ENCODE measurements around the gene EDIL3. TPM values are rescaled to one million over a fixed set of nuclear protein-coding genes. Genes with fewer than 3 reads are reported as not detected.
"Not testable (repeated sequence)": the region's sequence is repeated elsewhere in the genome, so short reads cannot be mapped to it uniquely, and the experiment has no call there.

The EDIL3 gene
- polyA plus RNA-seq, 1 donor: 11.6 TPM

DNA sequence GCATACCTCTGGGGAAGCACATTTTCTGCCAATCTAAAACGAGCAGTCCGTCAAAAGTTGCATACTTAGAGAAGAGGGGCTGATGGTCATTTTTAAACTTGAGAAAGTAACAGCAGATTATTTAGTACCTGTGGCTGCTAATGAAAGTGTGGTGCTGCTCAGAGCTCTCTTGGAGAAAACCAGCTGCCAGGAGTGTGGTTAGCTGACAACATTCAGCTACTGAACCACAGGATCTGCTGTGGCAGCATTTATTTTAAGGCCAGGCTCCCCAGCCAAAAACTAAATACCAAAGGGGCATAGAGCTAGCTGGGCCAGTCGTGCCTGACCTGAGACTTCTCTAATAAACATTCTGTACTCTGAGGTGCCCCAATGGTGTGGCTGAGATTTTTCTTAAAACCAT is 203.6 kb downstream of the EDIL3 start:
- no peak for DNase-seq (ENCODE audit: low read depth)

DNA sequence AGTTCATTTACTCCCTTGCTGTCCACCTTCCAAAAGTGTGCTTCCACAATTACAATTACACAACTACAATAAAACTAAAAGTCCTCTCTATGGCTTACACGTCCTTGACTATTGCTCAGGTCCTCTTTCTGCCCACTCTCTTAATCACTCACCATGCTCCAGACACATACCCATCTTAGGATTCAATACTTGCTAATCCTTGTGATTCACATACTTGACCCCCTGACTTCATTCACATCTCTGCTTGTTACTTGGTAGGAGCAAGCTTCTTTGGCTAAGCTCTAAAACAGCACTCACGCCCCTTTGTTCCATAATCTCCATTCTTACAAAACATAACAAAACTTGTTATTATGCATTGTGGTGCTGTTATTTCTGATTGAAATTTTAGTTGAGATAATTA is 215.8 kb downstream of the EDIL3 start:
- no peak for DNase-seq (ENCODE audit: low read depth)

DNA sequence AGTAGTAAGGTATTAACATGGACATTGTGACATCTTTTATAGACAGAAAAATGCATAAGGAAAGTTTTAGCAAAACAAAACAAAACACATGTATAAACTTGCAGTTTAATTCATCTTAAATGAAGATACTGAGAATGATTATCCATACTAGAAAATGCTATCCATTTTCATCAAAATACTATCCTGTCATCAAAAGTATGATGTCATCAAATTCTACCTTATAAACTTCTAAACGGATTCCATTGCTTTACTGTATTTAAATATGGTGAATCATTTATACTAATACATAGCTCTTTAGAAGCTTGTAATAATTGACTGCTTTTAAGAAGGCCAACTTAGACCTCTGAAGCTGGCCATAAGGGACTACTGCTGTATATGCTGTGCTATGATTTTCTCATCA is 221.0 kb downstream of the EDIL3 start:
- DNase-seq (ENCODE audit: low read depth): no peak

DNA sequence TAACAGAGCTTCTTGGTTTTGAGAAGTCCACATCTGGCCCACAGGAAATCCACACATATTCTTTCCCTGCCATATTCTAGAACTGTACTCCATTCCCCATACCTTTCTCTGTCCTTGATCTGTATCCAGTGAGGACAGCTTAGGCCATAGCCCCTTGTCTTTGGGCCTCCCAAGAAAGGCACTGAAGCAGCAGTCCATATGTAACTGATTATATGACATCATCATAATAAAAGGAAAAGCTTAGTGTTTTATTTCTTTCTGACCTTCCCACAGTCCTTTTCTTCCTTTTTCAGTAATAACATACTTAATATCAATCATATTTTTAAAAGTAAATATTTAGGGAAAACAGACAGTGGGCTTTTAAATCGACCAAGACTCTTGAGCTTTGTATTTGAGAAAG is 222.0 kb downstream of the EDIL3 start:
- no peak for DNase-seq (ENCODE audit: low read depth)

DNA sequence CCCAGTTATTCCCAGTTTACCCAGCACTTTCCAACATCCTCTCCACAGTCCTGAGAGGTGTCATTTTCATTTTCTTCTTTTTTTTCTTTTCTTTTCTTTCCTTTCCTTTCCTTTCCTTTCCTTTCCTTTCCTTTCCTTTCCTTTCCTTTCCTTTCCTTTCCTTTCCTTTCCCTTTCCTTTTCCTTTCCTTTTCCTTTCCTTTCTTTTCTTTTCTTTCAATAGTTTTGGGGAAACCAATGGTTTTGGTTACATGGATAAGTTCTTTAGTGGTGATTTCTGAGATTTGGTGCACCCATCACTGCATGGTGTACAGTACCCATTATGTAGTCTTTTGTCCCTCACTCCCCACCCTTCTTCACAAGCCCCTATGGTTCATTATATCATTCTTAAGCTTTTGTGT is 224.0 kb downstream of the EDIL3 start:
- not testable (repeated sequence) for DNase-seq (ENCODE audit: low read depth)

DNA sequence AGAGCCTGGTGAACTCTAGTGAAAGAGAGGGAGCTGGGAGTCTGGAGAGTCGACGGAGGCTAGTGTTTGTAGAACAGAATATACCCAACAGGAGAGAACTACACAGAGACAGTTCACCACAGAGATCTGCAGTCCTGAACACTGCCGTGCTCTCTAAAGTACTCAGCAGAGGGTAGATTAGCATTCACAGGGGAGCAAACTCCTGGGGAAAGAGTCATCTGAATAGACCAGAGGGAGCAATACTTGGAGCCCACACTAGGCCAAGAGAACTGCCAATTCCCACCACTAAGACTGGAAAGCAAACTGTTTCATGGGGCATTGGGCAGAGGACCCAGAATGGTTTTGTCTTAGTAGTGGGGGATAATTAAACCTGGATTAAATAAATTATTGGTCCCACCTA is 235.6 kb downstream of the EDIL3 start:
- DNase-seq (ENCODE audit: low read depth): no peak

DNA sequence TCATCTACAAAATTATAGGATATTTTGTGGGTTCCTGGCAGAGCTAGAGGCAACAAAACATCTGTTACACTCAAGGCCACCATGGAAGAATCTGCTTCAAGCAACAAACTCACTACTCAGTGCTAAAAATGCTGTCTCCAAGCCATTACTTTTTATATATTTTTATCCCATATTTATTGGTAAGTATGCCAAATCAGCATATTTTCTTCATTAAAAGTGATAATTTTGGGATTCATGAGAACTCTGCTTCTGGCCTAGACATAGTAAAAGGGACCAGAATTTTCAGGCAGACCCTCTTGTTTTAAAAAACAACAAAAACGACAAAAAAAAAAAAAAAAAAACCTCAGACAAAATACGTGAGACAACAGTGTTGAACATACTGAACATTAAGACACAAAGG is 236.0 kb downstream of the EDIL3 start:
- no peak for DNase-seq (ENCODE audit: low read depth)

DNA sequence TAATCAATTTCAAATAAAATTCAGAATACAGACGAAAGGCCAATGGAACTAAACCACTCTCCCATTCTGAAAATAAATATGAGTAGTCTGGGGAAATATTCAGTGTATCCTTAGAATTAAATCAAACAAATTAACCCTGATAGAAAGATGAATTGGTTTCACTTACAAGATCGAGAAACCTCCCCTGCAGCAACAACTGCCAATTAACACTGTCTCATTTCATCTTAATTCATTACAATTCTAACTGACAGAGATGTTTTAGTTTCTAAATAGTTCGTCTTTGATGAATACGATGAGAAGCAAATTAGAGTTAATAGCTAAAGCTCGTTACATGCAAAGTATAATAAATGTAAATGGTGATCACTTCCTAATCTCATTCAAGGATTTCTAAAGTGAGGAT is 247.1 kb downstream of the EDIL3 start:
- no peak for DNase-seq (ENCODE audit: low read depth)

DNA sequence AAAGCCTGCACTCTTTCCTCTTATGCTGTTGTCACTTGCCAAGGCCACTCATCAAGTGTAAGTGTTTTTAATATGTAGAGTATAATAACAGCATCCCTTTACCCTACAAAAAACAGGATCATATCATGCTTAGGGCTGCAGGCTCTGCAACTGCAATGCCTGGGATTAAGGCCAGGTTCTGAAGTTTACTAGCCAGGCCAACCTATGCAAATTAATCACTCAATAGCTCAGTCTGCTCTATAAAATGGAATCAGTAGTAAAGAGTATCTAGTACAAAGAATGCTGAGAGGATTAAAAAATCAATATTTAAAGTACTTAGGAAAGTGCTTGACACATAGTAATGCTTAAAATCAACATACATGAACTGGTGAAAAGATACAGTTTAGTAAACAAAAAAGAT is 253.3 kb downstream of the EDIL3 start:
- no peak for DNase-seq (ENCODE audit: low read depth)

DNA sequence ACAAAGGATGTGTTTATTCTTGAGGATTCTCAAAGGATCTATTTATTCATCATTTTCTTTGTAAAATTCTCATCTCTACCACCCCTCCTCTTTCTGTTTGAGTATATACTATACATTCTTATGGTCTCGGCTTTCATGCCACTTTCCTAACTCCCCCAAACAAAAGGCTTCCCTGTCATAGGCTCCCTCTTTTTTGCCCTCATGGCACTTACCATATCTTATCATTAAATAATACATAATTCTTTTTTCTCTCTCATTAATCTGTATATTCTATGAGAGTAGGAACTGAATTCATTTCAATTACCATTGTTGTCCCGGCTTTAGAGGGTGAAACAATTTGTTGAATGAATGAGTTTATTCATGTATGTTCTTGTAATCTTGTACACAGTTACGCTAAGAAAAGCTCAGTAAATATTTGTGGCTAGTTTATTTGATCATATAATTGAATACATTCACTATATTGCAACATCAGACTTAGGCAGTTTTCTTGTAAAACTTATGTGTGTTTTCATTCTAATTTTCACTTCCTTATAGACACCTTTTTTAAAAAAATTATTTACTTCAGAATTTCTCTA is 254.6 kb downstream of the EDIL3 start:
- DNase-seq (ENCODE audit: low read depth): no peak

DNA sequence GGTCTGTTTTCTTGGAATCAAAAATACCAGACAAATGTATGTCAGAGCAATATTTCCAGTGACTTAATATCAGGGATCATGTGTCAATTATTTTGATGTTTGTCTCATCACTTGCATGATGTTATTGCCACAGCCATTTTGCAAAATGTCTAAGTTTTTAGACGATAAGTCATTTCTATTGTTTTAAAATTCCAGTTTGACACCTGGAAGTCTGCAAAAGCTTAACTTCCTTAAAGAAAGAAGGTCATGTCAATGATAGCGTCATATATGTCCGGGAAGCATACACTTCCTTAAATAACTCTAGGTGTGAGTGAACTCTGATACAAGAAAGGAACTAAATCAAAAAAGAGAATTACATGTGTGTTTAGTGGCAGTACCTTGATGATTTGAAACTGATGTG is 259.5 kb downstream of the EDIL3 start:
- no peak for DNase-seq (ENCODE audit: low read depth)

DNA sequence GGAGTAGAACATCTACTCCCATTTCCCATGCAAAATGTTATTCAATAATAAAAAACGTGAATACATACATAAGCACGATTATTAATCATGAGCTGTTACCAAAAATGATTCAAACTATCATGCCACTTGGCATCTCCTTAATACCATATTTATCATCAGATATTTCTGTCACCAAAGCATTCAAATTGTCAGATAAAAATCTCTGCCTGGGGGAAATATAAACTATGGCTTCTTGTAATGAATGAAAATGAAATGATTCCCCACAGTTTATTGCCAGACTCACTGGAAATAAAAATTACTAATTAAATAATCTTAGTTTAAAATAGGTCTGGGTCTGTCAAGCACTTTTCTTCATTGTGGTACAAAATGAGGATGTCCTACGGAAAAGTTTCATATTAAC is 265.4 kb downstream of the EDIL3 start:
- no peak for DNase-seq (ENCODE audit: low read depth)

DNA sequence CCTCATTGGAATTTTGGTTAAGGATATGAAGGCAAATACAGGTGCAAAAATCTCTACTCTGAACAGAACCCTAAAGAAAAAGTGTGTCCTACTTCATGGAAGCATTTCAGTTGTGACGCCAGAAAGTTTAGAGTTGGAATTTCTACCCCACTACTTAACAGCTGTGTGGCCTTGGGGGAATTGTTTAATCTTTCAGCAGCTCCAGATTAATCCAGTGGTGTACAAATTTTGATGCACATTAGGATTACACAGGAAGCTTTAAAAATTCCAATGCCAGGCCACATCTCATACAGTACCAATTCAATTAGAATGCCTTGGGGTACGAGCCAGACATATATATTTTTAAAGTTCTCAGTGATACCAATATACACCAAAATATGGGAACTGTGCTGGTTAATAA is 266.1 kb downstream of the EDIL3 start:
- DNase-seq (ENCODE audit: low read depth): no peak

DNA sequence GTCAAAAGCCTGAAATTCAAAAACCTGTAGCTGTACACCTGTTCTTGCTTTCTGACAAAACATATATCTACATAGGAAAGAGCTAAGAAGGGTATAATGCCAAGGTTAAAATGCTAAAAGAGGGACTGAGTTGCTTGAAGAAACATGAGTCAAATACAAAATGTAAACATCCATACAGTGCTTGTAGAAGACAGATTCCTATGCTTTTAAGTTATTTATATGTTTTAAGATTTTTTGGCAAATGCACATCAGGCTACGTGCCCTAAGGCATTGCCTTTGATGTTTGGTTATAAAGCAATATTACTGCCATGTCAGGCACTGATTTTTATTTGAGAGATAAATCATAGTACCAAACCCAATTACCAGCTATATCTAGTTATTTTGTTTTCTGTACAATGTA is 269.0 kb downstream of the EDIL3 start:
- no peak for DNase-seq (ENCODE audit: low read depth)

DNA sequence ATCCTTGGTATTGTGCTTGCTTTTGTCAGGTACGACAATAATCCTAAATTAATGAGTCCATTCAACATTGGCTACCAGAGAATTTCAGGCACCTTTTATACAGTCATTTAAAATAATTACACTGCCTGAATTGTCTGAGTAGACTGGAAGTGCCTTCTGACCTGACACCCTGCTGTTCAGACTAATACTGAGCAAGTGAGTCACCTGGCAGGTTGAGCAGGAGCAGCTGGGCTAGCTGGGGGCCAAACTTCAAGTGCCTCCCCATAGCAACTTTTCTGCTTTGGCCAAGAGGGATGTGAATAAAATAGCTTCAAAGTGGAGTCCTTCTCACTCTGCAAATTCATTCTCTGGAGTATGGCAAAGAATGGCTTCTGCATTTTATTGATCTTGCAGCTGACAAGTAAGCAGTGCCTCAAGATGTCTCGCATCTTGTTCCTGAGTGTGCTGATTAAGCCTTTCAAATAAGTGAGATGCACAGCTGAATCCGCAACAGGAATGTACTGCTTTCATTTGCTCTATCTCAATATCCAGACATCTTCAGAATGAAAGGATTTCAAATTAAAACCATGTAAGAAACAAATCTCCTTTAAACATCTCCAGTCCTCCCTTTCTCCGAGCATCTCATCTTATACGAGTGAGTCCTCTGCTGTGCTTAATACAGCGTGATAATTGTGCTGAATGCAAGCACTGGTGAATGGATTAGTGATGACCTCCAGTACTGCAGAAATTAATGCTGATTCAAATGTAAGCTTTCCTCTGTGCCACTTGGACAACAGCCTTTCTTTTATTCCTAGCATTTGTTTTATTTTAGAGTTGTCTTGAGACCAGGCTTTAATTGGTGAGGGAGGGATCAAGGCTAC is 271.2 kb downstream of the EDIL3 start:
- no peak for DNase-seq (ENCODE audit: low read depth)

DNA sequence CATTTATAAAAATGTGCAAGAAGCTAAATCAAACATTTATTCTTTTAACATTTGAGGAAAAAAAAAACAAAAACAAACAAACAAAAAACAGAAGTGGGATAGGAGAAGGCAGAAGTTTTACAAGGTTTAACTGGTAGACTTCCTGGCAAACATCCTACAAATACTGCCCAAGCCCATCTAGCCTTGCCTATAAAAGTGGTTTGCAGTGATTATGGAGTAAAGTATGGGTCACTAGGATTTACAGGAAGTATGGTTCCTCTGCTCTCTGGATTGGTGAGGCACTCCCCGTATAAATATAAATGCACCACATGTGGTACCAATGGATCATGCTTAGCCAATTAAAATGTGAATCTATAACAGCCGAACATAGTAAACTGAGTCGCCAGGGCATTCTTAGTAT is 291.9 kb downstream of the EDIL3 start:
- DNase-seq (ENCODE audit: low read depth): no peak

DNA sequence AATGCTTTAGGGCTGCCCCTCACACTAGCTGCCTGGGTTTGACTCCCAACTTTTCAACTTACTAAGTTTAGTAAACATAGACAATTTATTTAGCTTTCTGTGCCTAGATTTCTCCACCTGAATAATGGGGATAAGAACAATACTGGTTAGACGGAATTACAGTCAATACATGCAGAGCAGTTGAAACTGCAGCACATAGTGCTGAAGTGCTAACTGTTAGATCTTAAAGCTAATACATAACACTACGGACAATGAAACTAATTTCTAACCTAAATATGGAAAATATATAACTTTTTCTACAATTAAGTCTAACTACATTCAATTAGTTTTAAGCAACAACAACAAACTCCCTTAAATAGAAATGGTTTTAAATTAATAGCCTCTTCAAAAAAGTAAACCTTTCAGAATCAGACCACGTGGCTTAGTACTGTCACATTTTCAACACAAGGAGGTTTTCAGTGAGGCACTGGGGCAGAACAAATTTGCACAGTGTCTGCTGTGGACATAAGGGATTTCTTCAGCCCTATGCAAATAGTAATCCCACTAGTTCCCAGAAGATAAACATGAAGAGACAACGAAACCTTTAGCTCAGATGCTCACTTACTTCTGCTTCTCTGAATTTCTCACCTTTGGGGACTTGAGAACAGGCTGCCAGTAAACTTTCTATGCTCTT is 293.4 kb downstream of the EDIL3 start:
- DNase-seq (ENCODE audit: low read depth): no peak

DNA sequence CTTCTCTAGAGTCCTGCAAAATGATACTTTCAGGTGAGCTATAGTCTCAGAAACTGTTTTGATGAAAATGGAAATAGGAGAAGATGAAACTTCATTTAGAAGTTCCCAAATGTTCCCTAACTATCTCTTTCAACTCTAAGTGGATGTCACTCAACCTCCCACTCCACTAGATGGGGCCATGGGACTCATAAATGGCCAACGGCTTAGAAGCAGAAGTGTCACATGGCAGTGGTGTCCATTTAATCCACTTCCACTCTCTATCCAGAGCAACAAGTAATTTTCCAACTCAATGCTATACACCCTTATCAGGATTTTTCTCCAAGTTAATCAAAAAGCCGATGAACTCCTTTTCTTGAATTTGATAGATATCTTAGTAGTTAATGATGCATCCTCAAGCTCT is 295.7 kb downstream of the EDIL3 start:
- DNase-seq (ENCODE audit: low read depth): no peak

DNA sequence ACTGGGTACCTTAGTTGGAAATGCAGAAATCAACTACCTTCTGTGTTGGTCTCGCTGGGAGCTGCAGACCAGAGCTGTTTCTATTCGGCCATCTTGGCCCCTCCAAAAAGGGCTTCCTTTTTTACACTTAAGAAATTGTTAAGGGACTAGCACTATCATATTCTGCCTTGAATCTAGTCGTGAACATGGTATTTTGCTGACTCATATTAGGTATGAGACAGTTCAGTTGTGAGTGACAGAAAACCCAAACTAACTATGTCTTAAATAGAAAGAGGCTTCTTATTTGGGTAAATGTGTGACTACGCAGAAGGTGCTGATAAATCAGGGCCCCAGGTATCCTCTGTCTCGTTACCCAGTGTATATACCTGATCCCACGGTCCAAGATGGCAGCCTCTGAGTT is 298.2 kb downstream of the EDIL3 start:
- DNase-seq (ENCODE audit: low read depth): no peak

DNA sequence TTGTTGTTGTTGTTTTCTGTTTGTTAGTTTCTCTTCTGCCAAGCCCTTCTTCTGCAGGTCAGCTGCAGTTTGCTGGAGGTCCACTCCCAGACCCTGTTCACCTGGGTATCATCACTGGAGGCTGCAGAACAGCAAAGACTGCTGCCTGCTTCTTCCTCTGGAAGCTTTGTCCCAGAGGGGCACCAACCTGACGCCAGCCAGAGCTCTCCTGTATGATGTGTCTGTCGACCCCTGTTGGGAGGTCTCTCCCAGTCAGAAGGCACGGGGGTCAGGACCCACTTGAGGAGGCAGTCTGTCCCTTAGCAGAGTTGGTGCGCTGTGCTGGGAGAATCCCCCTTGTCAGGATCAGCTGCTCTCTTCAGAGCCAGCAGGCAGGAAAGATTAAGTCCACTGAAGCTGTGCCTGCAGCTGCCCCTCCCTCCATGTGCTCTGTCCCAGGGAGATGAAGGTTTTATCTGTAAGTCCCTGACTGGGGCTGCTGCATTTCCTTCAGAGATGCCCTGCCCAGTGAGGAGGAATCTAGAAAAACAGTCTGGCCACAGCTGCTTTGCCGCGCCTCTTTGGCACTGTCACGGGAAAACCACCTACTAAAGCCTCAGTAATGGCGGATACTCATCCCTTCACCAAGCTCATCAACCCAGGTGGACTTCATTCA is 299.2 kb downstream of the EDIL3 start:
- DNase-seq (ENCODE audit: low read depth): no peak

DNA sequence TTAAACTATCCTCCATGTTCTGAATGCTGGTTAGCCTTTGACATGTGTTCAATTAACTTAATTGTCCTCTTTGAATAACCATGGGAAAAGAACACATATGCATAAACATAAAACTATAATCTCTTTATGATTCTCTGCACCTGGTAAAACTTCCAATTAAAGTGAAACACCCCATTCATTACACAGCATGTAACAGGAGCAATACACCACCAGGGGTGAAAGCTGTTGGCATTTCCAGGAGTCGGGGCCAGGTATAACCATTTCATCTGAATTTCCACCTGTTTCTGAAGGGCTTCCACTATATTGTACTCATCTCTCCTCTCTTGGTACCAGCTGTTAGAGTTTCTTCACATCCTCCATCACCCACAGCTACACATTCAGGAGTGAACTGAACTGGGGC is 303.8 kb downstream of the EDIL3 start:
- no peak for DNase-seq (ENCODE audit: low read depth)

DNA sequence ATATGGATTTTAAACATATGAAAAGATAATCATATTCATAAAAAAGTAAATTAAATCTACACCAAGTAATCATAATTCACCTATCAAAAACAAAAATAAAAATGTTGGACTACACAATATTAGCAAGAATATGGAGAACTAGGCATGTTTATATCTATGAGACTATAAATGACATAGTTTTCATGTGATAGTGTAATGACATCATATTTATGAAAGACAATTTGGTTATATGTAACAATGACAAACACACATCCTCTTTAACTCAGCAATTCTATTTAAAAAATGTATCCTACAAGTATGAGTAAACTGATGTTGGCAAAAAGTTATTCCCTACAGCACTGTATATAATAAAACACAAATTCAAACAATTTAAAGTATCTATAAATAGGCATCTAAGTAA is 312.3 kb downstream of the EDIL3 start:
- DNase-seq (ENCODE audit: low read depth): no peak

Data from forelimb muscle (tissue), 1 donor.